Measurements from ENCODE around the gene TNNT1.
"Not testable (repeated sequence)": the region's sequence is repeated elsewhere in the genome, so short reads cannot be mapped to it uniquely, and the experiment has no call there.

The TNNT1 gene

GRCh38 chr19:55136399-55137102, 12.5 kb downstream of the TNNT1 start:
- DNase-seq = no peak

GRCh38 chr19:55134736-55135135, 14.3 kb downstream of the TNNT1 start:
- no peak for DNase-seq

- DNase-seq = no peak
Observed at GRCh38 chr19:55133639-55134444, 15.2 kb downstream of the TNNT1 start.

- peak; percentile 29 for DNase-seq
Observed at GRCh38 chr19:55132453-55133129, 16.4 kb downstream of the TNNT1 start.

GRCh38 chr19:55131421-55131820, 17.6 kb downstream of the TNNT1 start:
- DNase-seq = no peak

- no peak for DNase-seq
Observed at GRCh38 chr19:55119053-55119452, 30.0 kb downstream of the TNNT1 start.

GRCh38 chr19:55118401-55118991, 30.5 kb downstream of the TNNT1 start:
- DNase-seq = peak; percentile 92

GRCh38 chr19:55117663-55118391, 31.2 kb downstream of the TNNT1 start:
- peak; percentile 99 for DNase-seq

GRCh38 chr19:55116859-55117662, 31.9 kb downstream of the TNNT1 start, which contains the start of gene PPP1R12C:
PPP1R12C (minus strand) TSS chr19:55117637; CDS start chr19:55117543, 94 bp downstream.
- DNase-seq = no peak

GRCh38 chr19:55116232-55116858, 32.7 kb downstream of the TNNT1 start:
- peak; percentile 57 for DNase-seq

- peak; percentile 78 for DNase-seq
Observed at GRCh38 chr19:55115446-55116065, 33.5 kb downstream of the TNNT1 start.

- no peak for DNase-seq
Observed at GRCh38 chr19:55114566-55115145, 34.4 kb downstream of the TNNT1 start.

GRCh38 chr19:55113570-55114039, 35.4 kb downstream of the TNNT1 start:
- no peak for DNase-seq

- no peak for DNase-seq
Observed at GRCh38 chr19:55112777-55113569, 36.0 kb downstream of the TNNT1 start.

- DNase-seq = no peak
Observed at GRCh38 chr19:55112246-55112776, 36.7 kb downstream of the TNNT1 start.

- no peak for DNase-seq
Observed at GRCh38 chr19:55111238-55111831, 37.7 kb downstream of the TNNT1 start.

GRCh38 chr19:55109527-55110291, 39.3 kb downstream of the TNNT1 start:
- no peak for DNase-seq

- not testable (repeated sequence) for DNase-seq
Observed at GRCh38 chr19:55107252-55107651, 41.8 kb downstream of the TNNT1 start.
